Neural cell (in vitro differentiated cells): Measurements from ENCODE around the gene STAT4. TPM values are rescaled to one million over a fixed set of nuclear protein-coding genes. Genes with fewer than 3 reads are reported as not detected.

ENCODE experiments used
- H2AFZ ChIP-seq: fragments of 200-600, 300-800 bp; sonication (generic), shearing (Covaris generic); 2 replicates; pipeline ENCODE4 v1.6.0; 2014; ENCODE audit warnings: low read depth, mild to moderate bottlenecking, antibody characterized with exemption, low read length, moderate library complexity
- H3F3A ChIP-seq: fragments of 200-600 bp; shearing (Covaris generic); 2 replicates; pipeline ENCODE4 v1.6.1; 2016; ENCODE audit warnings: mild to moderate bottlenecking, moderate library complexity, mixed read lengths, antibody characterized with exemption, low read length; ENCODE audit not compliant: insufficient read depth, poor library complexity, severe bottlenecking
- H3K27ac ChIP-seq: fragments of 200-600, 300-800 bp; sonication (generic), shearing (Covaris generic); 2 replicates; pipeline ENCODE4 v1.5.1; 2014; ENCODE audit warnings: mild to moderate bottlenecking, low read length, moderate library complexity
- H3K27me3 ChIP-seq: fragments of 300-800, 200-600 bp; sonication (generic), shearing (Covaris generic); 2 replicates; pipeline ENCODE4 v1.6.0; 2014; ENCODE audit warnings: mild to moderate bottlenecking, low read depth, low read length, moderate library complexity; ENCODE audit not compliant: insufficient read depth
- H3K36me3 ChIP-seq: fragments of 300-800, 200-600 bp; sonication (generic), shearing (Covaris generic); 2 replicates; pipeline ENCODE4 v1.5.1; 2014; ENCODE audit warnings: mild to moderate bottlenecking, antibody characterized with exemption, low read length, moderate library complexity; ENCODE audit not compliant: insufficient read depth
- H3K4me2 ChIP-seq: fragments of 300-800, 200-600 bp; sonication (generic), shearing (Covaris generic); 2 replicates; pipeline ENCODE4 v1.6.0; 2014; ENCODE audit warnings: mild to moderate bottlenecking, low read length
- H3K4me3 ChIP-seq: fragments of 300-800, 200-600 bp; sonication (generic), shearing (Covaris generic); 2 replicates; pipeline ENCODE4 v1.5.1; 2014; ENCODE audit warnings: mild to moderate bottlenecking, low read length, moderate library complexity
- H3K79me2 ChIP-seq: fragments of 200-600 bp; shearing (Covaris generic); replicated peaks from 2 replicates; pipeline ENCODE4 v1.6.0; 2014; ENCODE audit warnings: mild to moderate bottlenecking, low read length, moderate library complexity; ENCODE audit not compliant: insufficient read depth
- H3K9ac ChIP-seq: fragments of 300-800, 200-600 bp; sonication (generic), shearing (Covaris generic); 2 replicates; pipeline ENCODE4 v1.6.1; 2016; ENCODE audit warnings: mild to moderate bottlenecking, low read length, mixed read lengths
- H3K9me2 ChIP-seq: fragments of 200-600 bp; shearing (Covaris generic); 2 replicates; pipeline ENCODE4 v1.6.1; 2016; ENCODE audit warnings: mild to moderate bottlenecking, low read length, mixed read lengths; ENCODE audit not compliant: insufficient read depth
- H3K9me3 ChIP-seq: fragments of 200-600, 300-800 bp; sonication (generic), shearing (Covaris generic); 2 replicates; pipeline ENCODE4 v1.6.1; 2016; ENCODE audit warnings: mild to moderate bottlenecking, mixed run types, low read length, moderate library complexity, mixed read lengths
- H4K20me1 ChIP-seq: fragments of 200-600 bp; shearing (Covaris generic); 2 replicates; pipeline ENCODE4 v1.6.1; 2016; ENCODE audit warnings: mild to moderate bottlenecking, mixed run types; ENCODE audit not compliant: insufficient read depth
- EP300 ChIP-seq: fragments of 450-650 bp; conservative IDR thresholded peaks from 2 replicates; pipeline ENCODE4 v1.6.1; 2014; ENCODE audit warnings: antibody characterized with exemption, mild to moderate bottlenecking, moderate library complexity; ENCODE audit not compliant: poor library complexity, severe bottlenecking
- EZH2 ChIP-seq: fragments of 200-600, 300-800 bp; shearing (Covaris generic), sonication (generic); IDR thresholded peaks from 2 replicates; pipeline ENCODE4 v1.6.1; 2014; ENCODE audit warnings: antibody characterized with exemption, low read length, borderline replicate concordance, mild to moderate bottlenecking; ENCODE audit not compliant: insufficient read depth, poor library complexity, severe bottlenecking
- MXI1 ChIP-seq: fragments of 450-650 bp; conservative IDR thresholded peaks from 2 replicates; pipeline ENCODE4 v1.6.1; 2014; ENCODE audit warnings: antibody characterized with exemption, mild to moderate bottlenecking; ENCODE audit not compliant: poor library complexity, severe bottlenecking
- POLR2AphosphoS5 ChIP-seq: IDR thresholded peaks from 2 replicates; pipeline ENCODE4 v1.6.1; 2012
- RAD21 ChIP-seq: fragments of 450-650 bp; conservative IDR thresholded peaks from 2 replicates; pipeline ENCODE4 v1.6.1; 2014; ENCODE audit warnings: antibody characterized with exemption, mild to moderate bottlenecking, moderate library complexity
- SMC3 ChIP-seq: fragments of 450-650 bp; conservative IDR thresholded peaks from 2 replicates; pipeline ENCODE4 v1.6.1; 2014; ENCODE audit warnings: antibody characterized with exemption, mild to moderate bottlenecking, moderate library complexity; ENCODE audit not compliant: poor library complexity
- TAF1 ChIP-seq: IDR thresholded peaks from 2 replicates; pipeline ENCODE4 v1.6.1; 2012; ENCODE audit warnings: low read depth
- polyA plus RNA-seq: library from polyadenylated mRNA; depleted of rRNA; stranded (reverse); fragments of >200 nt; gene quantifications from 2 replicates; pipeline ENCODE4 v1.2.3, GENCODE V29; 2014
- TF ChIP-seq, protein P1 (sequence below): fragments of 450-650 bp; IDR thresholded peaks from 2 replicates; pipeline ENCODE4 v1.5.1; 2014; ENCODE audit warnings: antibody characterized with exemption, mild to moderate bottlenecking, moderate library complexity; ENCODE audit not compliant: poor library complexity, severe bottlenecking
- TF ChIP-seq, protein P2 (sequence below): IDR thresholded peaks from 2 replicates; pipeline ENCODE4 v1.6.1; 2012; ENCODE audit warnings: borderline replicate concordance

The STAT4 gene
- polyA plus RNA-seq, 1 donor from 2014 or later: 3.7 TPM

DNA sequence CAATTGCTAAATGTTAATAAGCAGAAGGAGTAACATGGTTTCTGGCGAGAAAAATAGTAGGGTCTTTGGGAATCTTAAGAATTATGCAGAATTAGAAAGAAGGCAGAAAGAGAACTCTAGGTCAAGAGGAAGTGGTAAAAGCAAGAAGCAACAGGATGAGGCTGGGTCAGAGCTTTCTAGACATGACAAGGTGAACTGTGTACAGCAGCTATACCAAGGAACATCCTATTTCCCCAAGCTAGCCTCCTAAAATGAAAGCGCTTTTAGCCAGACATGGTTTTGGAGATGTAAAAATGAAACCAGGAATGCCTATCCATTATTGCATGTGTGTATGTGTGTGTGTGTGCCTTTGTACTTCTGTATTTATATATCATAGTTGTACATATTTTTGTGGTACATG, 94.6 kb downstream of the STAT4 start:
- H3K27me3 ChIP-seq: no peaks in the 10 kb centered on the region
- no peaks in the 10 kb centered on the region for H4K20me1 ChIP-seq
- no peaks in the 10 kb centered on the region for H3K9me3 ChIP-seq
- H2AFZ ChIP-seq: no peak overlapping the region
- H3K36me3 ChIP-seq: no peaks in the 10 kb centered on the region
- no peak overlapping the region for H3K4me3 ChIP-seq
- no peak overlapping the region for H3K4me2 ChIP-seq
- no peak for TF ChIP-seq MXI1
- TF ChIP-seq, protein P1, sequence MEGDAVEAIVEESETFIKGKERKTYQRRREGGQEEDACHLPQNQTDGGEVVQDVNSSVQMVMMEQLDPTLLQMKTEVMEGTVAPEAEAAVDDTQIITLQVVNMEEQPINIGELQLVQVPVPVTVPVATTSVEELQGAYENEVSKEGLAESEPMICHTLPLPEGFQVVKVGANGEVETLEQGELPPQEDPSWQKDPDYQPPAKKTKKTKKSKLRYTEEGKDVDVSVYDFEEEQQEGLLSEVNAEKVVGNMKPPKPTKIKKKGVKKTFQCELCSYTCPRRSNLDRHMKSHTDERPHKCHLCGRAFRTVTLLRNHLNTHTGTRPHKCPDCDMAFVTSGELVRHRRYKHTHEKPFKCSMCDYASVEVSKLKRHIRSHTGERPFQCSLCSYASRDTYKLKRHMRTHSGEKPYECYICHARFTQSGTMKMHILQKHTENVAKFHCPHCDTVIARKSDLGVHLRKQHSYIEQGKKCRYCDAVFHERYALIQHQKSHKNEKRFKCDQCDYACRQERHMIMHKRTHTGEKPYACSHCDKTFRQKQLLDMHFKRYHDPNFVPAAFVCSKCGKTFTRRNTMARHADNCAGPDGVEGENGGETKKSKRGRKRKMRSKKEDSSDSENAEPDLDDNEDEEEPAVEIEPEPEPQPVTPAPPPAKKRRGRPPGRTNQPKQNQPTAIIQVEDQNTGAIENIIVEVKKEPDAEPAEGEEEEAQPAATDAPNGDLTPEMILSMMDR: no peak
- TF ChIP-seq RAD21: no peak
- no peak for TF ChIP-seq EP300
- TF ChIP-seq SMC3: no peak
- no peak for TF ChIP-seq TAF1
- TF ChIP-seq EZH2: no peak
- no peak overlapping the region for H3K9ac ChIP-seq
- H3K9me2 ChIP-seq: no peaks in the 10 kb centered on the region
- no peaks in the 10 kb centered on the region for H3F3A ChIP-seq
- H3K79me2 ChIP-seq: no peaks in the 10 kb centered on the region
- no peak overlapping the region for H3K27ac ChIP-seq

DNA sequence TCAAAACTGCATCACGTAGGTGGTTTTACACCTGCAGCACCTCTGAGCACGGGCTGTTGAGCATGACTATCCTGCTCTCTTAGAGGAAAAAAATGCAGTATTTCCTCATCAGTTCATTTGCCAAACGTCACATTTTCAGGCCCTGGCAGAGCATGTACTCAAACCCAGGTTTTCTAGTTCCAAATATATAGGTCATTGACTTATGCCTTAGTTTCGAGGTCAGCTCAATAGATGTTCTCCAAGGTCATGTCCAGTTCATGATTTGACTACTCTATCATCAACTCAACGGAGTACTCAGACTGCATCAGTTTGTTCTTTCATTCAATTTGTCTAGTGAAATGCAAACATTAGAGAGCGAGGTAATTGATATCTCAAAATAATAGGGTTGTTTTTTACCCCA, 97.5 kb downstream of the STAT4 start:
- Histone ChIP-seq H3K9ac (no peak overlapping the region), H3K9me2 (no peaks in the 10 kb centered on the region), H3K9me3 (no peaks in the 10 kb centered on the region), H3K27ac (no peak overlapping the region), H3K4me3 (no peak overlapping the region), H3K79me2 (no peaks in the 10 kb centered on the region), H3K4me2 (no peak overlapping the region), H2AFZ (no peak overlapping the region), H3K27me3 (no peaks in the 10 kb centered on the region), H3K36me3 (no peaks in the 10 kb centered on the region), H3F3A (no peaks in the 10 kb centered on the region), H4K20me1 (no peaks in the 10 kb centered on the region)
- TF ChIP-seq POLR2AphosphoS5 (no peak), EZH2 (no peak), MXI1 (no peak)
- TF ChIP-seq, protein P1: no peak
- TF ChIP-seq, protein P2, sequence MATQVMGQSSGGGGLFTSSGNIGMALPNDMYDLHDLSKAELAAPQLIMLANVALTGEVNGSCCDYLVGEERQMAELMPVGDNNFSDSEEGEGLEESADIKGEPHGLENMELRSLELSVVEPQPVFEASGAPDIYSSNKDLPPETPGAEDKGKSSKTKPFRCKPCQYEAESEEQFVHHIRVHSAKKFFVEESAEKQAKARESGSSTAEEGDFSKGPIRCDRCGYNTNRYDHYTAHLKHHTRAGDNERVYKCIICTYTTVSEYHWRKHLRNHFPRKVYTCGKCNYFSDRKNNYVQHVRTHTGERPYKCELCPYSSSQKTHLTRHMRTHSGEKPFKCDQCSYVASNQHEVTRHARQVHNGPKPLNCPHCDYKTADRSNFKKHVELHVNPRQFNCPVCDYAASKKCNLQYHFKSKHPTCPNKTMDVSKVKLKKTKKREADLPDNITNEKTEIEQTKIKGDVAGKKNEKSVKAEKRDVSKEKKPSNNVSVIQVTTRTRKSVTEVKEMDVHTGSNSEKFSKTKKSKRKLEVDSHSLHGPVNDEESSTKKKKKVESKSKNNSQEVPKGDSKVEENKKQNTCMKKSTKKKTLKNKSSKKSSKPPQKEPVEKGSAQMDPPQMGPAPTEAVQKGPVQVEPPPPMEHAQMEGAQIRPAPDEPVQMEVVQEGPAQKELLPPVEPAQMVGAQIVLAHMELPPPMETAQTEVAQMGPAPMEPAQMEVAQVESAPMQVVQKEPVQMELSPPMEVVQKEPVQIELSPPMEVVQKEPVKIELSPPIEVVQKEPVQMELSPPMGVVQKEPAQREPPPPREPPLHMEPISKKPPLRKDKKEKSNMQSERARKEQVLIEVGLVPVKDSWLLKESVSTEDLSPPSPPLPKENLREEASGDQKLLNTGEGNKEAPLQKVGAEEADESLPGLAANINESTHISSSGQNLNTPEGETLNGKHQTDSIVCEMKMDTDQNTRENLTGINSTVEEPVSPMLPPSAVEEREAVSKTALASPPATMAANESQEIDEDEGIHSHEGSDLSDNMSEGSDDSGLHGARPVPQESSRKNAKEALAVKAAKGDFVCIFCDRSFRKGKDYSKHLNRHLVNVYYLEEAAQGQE: no peak
